Breast epithelium (tissue), 3 donors: Measurements from ENCODE around the gene ZNF155.

ENCODE experiments used
- CTCF ChIP-seq, 3 donors: fragments of 450-650 bp; IDR thresholded peaks; one replicate each; pipeline ENCODE4 v1.5.1; 2016 to 2017; ENCODE audit warnings: antibody characterized with exemption in 3 of 3, mild to moderate bottlenecking in 3 of 3, moderate library complexity in 3 of 3
- POLR2A ChIP-seq: fragments of 450-650 bp; IDR thresholded peaks from one replicate; pipeline ENCODE4 v1.6.1; 2016; ENCODE audit warnings: antibody characterized with exemption, mild to moderate bottlenecking, moderate library complexity

GRCh38 chr19:44007473-44007872 is 23.5 kb downstream of the ZNF155 start:
- no peak for TF ChIP-seq CTCF (IDR thresholded peaks at IDR 0.05)
- no peak for TF ChIP-seq POLR2A
